ENCODE measurements around the gene MMS22L.

MMS22L gene

DNA sequence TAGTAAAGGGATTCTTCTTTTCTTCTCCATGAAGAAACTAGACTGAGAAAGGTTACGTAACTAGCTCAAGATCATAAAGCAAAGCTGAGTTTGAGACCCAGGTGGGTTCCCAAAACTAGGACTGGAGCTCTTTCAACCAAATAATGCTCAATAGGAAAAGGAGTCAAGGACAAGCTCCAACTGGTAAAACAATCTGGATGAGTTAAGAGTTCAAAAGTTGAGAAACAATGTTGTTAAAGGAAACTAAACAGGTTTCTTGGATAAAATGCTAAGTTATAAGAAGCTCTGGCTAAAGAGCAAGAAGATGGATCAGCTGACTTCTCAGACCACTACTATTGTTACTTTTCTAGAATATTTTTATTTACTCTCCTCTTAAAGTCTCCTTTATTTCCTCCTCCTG is 137.3 kb downstream of the MMS22L start:
- DNase-seq (ENCODE audit: low spot score): no peak

DNA sequence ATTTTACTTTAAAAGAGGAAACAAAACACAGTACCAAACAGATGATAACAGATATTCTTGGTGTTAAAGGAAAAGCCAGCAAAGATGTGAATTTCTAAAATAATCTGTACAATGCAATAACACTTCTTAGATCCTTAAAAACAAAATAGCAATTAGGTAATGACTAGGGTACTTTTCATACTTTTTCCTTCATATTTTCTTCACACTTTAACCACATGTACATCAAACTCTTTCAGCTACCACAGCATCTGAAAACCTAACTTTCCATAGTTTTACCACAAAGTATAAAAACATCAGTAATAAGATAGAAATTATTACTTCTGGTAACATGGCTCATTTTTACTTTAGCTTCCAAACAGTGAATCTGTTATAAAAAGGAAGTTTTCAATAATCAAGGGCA is 141.3 kb downstream of the MMS22L start:
- no peak for DNase-seq (ENCODE audit: low spot score)

DNA sequence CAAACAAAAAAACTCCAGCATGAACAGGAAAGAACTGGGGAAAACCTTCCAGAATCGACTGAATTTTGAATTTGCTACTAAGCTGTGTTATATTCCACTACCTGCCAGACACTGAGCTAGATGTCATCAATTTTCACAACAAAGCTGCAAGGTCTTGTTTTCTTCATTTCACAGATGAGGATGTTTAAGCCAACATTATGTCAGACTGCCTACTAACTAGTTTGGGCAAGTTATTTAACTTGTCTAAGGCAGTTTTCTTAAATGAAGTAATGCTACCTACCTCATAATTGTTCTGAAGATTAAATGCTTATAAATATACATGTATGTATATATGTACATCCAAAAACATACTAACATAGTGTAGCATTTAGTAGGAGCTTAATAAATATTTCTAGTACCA is 144.4 kb downstream of the MMS22L start:
- no peak for DNase-seq (ENCODE audit: low spot score)

DNA sequence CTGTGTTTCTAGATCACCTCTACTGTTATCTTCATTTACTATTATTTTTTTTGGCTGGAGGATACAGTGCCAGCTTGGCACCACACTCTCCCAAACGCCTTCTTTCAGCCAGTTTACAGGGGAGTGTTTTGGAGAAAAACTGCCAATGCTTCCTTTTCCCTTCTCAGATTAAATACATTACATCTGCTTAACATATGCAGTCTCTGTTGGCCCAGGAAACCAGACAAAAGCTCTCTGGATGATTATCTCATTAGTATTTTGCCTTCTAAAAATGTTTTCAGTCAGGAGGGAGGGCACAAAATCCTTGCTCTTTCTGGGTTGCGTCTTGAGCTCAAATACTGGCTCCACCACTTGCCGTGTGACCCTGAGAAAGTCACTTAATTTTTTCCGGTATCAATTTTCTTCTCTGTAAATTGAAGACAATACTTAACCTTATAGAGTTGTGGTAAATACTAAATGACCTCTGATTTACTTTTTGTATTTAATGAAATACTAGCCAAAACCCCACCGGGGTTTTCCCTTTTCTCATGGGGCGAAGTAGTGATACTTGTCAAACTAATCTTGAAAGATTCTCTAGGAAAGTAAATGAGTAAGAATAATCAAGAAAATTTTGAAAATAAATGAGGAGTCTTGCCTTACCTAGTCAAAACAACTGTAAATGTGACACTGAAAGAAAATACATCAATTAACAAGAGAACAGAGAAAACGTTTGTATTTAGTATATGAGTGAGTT is 146.2 kb downstream of the MMS22L start:
- DNase-seq (ENCODE audit: low spot score): no peak

DNA sequence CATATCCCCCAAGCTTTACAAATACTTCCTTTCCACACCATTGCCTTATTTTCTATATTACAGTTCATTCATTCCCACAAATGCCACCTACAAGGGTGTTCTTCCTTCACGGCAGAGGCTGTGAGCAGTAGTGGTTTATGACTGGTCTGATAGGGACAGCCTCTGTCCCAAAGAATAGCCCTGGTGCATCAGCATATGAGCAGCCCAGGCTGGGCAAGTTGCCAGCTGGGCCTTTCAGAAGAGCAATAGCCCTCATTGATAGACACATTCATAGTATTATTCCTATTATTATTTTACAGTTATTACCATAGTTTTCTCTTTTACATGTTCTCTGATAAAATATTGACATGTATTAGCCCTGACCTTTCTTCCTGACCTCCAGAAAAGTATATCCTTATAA is 149.9 kb downstream of the MMS22L start:
- peak; percentile 79 for DNase-seq (ENCODE audit: low spot score)

DNA sequence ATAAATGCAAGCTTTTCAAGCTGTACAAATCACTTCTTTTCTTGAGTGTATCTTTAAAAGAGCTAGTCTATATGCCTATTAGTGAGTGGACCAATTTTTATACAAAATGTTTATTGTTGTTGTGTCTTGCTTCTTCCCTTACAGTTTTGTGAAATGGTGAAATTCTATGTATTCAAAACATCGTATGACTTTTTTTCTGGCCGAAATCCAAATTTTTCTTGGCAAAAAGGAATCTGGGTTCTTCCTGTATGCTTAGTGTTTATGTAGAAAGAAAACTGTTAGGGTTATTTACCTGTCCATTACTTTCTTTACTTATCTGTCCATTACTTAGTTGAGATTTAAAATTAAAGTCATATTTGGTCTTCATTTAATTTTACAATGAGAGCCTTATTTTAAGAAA is 153.9 kb downstream of the MMS22L start:
- DNase-seq (ENCODE audit: low spot score): no peak

DNA sequence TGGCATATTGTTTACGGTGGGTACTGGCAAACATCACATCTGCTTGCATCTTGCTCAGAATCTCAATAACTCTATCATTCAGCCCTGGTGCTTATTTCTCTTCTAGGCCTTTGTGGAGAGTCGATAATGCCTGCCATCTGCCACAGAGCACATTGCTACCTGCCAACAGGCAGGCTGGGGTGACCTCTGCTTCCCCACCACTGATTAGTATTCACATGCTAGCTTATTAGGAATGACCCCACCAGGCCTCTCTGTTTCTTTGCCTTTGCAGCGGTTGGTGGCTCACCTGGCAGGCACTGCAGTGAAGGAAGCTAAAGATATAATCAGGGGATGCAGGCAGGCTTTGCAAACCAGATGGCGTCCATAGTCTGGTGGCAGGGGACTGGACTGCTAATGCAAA is 154.5 kb downstream of the MMS22L start:
- no peak for DNase-seq (ENCODE audit: low spot score)

DNA sequence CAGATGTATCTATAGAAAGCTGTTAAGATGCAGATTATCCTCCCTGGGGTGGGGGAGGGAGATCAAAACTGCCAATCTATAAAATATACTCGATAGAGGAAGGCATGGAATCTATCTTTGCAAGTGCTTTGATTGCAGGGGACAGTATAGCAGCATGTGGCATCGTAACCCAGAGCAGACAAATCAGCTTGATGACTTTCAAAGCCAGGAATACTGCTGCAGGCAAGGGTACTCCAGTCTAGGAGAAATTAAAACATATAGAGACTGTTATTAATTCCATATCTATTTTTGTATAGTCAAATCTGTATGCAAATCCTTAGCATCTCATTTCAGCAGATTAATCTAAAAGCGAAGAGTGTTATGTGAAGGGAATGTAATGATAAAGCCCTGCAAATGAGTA is 159.4 kb downstream of the MMS22L start:
- no peak for DNase-seq (ENCODE audit: low spot score)

DNA sequence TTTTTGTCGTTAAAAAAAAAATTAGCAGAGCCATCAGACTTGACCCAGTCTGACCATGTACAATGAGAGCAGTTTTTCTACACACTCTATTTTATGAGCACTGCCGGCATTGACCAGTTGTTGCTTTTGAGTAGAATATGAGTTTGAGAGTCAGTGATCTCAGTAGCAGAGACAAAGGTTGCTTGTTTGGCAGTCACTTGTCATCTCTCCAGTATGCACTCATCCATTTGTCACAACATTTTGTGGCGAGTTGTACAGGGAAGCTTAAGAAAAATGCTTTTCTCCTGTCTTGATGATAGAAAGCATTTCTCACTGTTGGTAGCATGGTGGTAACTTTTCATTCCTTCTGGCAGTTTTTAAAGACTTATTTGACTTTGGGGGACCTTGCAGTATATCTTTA is 159.9 kb downstream of the MMS22L start:
- DNase-seq (ENCODE audit: low spot score): peak; percentile 54

DNA sequence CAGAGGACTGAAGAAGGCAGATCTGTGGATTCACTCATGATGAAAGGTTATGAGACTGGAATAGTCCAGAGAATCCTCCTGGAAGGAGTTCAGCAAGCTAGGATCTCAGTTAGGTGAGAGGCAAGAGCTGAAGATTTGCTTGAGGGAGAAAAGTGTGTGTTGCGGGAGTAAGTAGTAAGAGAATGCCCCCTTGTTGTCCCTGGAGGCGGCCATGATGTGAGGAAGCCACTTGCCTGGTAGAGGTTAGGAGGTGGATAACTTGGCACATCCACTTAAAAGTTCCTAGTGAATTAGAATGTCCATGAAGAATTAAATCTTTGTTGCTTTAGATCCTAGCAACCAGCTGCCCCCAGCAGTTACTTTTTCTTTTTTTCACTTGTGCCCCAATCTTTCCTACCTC is 162.5 kb downstream of the MMS22L start:
- no peak for DNase-seq (ENCODE audit: low spot score)

DNA sequence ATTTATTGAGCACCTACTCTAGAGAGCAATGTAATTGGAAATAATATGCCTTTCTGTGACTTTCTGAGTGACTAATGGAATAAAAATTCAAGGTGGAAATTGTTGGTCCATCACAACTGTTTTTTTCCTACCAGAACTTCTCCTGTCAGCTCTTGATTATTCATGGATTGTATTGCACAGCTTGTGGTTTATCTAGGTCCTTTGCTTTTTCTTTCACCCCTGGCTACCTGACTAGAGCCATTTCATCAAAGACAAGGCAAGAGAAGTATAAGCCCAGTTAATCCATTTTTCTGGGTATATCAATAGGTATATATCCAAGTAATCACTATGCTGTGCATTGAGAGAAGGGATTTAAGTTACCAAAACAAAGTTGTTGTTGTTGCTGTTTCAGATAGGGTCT is 168.4 kb downstream of the MMS22L start:
- no peak for DNase-seq (ENCODE audit: low spot score)

DNA sequence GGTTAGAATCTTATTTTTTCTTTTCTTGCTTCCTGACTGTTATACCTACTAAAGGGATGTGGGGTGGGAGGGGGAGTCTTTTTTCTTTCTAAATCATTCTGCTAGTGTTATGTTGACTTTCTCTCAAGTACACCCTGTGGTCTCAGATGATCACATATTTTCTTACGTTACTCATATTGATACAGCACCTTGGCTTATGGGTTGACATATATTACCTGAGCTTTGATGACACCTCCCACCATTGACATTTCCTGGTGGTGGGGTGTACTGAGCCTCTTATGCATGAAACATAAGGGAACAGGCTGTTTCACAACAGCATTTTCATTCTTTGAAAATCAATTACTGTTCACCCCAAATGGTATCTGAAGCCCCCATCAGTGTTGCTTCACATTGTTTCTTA is 169.8 kb downstream of the MMS22L start:
- no peak for DNase-seq (ENCODE audit: low spot score)

DNA sequence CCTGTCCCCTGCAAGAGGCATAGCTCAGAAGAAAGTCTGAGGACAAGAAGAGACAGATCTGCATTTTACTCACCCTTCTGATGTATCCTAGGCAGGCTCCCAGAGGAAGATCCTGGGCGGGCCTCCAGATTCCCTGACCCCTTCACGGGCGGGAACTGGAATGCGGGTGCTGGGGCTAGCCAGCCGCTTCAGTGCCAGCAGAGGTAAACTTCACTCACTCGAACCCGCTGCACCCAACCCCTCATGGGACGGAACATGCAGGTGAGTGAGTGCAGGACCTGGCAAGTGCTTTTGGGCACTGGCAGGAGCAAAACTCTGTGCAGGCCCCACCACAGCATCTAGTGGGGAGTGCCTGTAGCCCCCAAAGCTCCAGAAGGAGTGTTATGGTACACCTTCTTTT is 171.8 kb downstream of the MMS22L start:
- no peak for DNase-seq (ENCODE audit: low spot score)

DNA sequence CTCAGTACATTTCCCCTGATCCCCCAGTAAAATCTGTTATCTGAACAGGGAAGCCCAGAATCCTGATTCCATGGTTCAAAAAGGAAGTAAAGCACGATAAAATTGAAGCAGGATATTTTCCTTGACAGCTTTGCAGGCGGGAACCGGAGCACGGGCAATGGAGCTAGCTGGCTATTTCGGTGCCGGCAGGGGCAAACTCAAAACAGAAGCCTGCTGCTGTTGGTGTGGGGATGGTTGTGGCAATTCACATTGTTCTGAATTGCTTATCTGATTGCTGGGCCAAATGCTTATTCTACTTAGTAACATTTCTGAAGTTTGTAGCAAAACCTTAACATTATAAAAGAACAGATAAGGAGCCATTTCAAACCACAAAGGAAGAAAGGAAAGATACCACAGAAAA is 172.4 kb downstream of the MMS22L start:
- no peak for DNase-seq (ENCODE audit: low spot score)

DNA sequence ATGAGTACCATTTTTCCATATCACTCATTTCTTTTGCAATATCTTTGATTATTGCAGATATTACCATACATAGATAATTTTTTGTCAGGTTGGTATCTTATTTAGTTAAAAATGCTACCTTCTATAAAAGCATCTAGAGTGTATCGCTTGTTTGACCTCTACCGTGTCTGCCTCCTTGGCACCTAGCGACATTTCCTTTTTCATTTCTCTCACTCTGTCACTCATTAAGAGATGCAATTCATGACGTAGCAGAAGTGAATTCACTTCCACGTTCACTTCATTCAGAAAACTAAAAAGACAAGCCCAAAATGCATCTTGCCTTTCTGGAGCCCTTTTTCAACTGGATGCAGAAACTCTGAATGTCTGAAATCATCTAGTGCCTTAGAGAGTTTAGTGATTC is 172.9 kb downstream of the MMS22L start:
- DNase-seq (ENCODE audit: low spot score): no peak

DNA sequence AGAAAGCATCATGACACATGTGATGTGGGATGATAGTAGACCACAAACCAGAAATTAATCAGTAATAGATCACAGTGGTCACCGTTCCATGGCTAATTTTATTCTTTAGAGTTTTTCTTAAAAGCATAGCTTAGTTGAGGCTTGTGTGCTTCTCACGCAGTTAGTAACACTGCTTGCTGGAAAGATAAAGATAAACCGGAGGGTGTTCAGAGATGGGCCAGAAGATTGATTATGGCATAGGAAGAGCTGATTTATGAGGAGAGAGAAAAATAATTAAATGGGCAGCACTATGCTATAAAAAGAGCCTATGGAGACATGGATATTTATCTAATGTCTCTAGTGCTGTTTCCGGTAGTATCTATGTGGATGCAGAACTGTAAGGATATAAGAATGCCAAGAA is 173.6 kb downstream of the MMS22L start:
- DNase-seq (ENCODE audit: low spot score): no peak

DNA sequence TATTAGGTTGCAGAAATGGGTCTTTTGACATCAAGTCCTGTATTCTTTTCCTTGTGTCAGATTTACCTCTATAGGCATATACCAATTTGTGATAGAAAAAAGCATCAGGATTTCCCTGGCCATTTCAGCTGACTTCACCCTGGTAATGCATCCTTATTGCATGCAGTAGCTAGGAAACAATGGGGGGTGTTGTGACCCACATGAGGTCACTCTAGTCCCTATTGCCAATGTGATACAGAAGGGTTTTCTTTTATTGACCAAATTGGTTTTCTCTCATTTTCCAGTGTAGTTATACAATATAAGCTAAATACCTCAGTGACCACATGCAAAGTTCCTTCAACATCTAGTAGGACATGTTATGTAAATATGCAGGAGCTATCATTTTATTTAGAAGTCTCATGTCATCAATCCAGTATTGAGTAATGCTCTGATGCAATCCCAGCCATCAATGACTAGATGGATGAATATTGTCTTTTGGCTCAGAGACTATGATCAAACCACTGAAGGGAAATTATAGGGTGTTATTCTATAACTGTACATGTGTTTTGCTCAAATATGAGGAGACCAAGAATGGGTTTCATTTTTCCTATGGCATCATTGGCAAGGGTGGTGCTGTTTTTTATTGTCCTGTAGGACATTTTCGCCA is 180.7 kb downstream of the MMS22L start:
- peak; percentile 45 for DNase-seq (ENCODE audit: low spot score)

DNA sequence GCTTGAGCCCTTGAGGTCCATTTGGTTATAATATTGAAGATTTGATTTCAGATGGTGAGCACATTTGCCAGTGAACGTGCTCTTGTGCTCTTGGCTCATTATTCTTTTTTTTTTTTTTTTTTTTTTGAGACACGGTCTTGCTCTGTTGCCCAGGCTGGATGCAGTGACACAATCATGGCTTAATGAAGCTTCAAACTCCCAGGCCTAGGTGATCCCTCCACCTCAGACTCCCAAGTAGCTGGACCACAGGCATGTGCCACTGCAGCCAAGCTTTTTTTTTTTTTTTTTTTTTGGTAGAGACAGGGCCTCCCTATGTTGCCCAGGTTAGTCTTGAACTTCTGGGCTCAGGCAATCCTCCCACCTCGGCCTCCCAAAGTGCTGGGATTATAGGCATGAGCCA is 182.3 kb downstream of the MMS22L start:
- DNase-seq (ENCODE audit: low spot score): no peak

DNA sequence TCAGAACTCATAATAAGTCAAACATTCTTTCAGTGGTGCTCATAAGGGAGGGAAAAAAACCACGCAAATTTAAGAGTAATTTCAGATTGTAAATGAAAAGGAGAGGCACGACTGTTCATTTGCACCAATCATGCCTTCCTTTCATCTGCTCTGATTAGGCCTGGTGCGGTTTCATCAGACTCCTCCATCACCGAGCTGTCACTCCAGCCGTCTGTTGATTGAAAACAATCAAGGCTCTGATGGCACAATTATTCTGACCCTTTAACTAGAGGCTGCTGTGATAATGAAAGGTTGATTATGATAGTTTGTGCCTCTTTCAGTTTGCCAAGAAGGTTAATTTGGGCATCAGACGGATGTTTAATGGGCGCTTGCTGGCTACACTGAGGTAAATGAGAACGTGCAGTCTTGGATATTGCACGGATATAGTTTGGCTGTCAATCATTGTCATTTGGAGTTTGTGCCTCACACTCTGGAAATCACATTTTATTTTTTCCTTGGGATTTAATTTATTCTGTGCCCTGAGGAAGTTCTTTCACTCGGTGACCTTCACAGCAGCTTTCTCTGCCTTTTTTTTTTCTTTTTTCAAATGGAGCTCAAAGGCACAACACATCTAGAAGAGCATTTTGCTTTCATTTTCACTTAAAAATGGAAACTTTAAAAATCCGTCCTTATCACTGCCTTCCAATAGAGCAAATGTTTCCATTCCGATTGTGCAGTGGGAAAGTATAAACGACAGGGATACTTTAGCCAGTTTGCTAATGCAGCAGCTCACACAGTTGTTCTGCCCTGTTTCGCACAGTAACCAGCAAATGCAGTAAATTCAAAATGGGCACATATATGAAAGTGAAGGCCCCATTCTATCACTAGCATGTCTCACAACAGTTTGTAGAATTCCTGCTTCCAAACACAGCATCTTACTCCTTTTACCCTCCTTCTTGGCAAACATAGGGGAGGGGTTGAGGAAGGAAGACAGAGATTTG is 185.7 kb downstream of the MMS22L start:
- peak; percentile 45 for DNase-seq (ENCODE audit: low spot score)

DNA sequence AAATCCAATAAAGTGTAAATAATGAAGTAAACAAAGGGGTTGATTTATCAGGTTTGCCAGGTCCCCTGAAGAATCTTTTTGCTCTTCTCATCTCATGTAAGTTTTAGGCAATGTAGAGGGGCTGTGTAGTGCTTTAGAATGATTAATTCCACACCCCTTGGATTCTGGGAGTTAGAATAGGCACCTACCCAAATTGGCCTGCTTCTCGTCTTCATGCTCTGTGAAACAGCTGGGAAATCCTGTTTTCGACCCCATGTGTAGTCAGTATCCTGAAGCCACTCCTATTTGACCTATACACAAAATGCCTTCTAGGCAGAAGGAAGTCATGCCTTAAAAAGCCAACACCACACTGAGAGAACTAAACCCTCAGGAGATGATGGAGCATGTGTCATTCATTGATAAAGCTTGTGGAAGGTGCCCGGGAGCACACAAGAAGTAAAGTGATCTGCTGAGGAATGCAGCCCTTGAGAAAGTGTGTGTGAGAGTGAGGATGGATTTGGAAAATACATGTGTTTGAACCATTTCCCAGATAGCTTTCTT is 187.6 kb downstream of the MMS22L start:
- DNase-seq (ENCODE audit: low spot score): no peak

DNA sequence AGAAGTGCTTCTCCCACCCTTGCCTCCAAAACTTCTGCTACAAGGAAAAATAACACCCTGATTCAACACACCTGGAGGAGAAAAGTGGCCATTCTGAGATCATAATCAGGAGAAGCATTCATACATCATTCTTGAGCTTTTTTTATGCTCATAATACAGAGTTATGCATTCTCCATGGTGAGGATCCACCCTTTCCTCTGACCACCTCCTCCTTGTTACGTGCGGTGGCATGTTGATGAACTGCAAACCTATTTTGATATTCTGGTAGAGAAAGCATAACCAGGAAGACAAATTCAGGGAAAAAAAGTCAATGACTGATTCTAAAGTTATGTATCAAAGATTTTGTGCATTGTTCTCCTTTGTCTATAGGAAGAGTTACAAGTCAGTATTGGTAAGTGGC is 188.6 kb downstream of the MMS22L start:
- no peak for DNase-seq (ENCODE audit: low spot score)

DNA sequence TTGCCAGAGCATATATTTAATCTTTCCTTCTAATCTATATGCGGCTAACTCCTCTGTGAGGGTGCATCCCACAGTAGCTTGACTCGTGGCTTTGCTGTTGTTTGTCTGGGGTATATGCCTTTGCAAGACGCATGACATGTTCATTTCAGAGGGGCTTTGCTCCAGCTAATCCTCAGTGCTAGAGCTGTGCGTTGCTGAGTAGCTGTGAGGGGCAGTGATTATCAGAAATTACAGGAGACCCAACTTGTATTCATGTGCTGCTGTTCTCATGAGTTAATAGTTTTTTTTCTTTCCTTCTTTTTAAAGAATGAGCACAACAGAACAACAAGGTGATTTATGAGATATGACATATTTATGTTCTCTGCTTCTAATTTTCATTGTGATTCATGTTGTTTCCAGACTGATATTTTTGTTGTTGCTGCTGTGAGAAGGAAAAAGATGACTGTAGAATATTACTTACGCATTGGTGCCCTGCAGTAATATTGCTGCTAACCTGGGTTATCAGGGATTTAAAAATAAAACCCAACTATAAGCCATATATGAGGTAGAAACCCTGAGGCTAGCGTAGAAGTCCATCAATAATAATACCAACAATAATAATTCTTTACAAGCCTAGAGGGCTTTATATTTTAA is 190.2 kb downstream of the MMS22L start:
- no peak for DNase-seq (ENCODE audit: low spot score)
